Measurements from ENCODE around the gene ITPR3. TPM values are rescaled to one million over a fixed set of nuclear protein-coding genes. Genes with fewer than 3 reads are reported as not detected.

ITPR3 gene
- total and polyA plus RNA-seq, 2 donors (not counting 3 experiments of a cell fraction or from before 2014, with no cell fraction given): 28.8 to 52.2 TPM

- Histone ChIP-seq H2AFZ (ENCODE audit: low read depth, low read length) (no peak overlapping the region), H3K27me3 (ENCODE audit: control insufficient read depth in 2 of 2, insufficient read depth in 2 of 2, low read length in 2 of 2) (peaks cover 26 to 27% of the 10 kb centered on the region in 2 experiments), H3K4me2 (ENCODE audit: insufficient read depth, low read length) (no peak overlapping the region), H3K9me3 (replicated peaks; ENCODE audit: control insufficient read depth, insufficient read depth, low read length) (no peaks in the 10 kb centered on the region), H3K79me2 (ENCODE audit: control insufficient read depth, insufficient read depth, low read length) (no peaks in the 10 kb centered on the region), H3K9ac (replicated peaks; ENCODE audit: extremely low read depth, insufficient read depth, low read length) (no peak overlapping the region), H3K4me1 (ENCODE audit: control insufficient read depth, extremely low read depth, insufficient read depth, low read length) (no peaks in the 10 kb centered on the region), H4K20me1 (replicated peaks; ENCODE audit: control insufficient read depth, extremely low read depth, insufficient read depth, low read length) (no peaks in the 10 kb centered on the region), H3K9me1 (replicated peaks; ENCODE audit: control insufficient read depth, extremely low read depth, insufficient read depth, low read length) (no peaks in the 10 kb centered on the region), H3K36me3 (ENCODE audit: control insufficient read depth in 2 of 2, extremely low read depth in 1 of 2, insufficient read depth in 2 of 2, low read length in 2 of 2) (no peaks in the 10 kb centered on the region), H3K4me3 (replicated peaks in 1 of 3; ENCODE audit: insufficient read depth in 1 of 3, low read depth in 1 of 3, low read length in 3 of 3) (no peak overlapping the region), H3K27ac (ENCODE audit: insufficient read depth, low read depth, low read length) (no peak overlapping the region)
- no TSS peak for BruUV-seq (replicated peaks)
- dilution Hi-C loops (cut with MboI; ENCODE audit: extremely low pct_ligation_motif_present, low sequenced_read_pairs) (no loop called here), intact Hi-C loops (cut with micrococcal nuclease) (no loop called here)
- no peak for TF ChIP-seq FOS (IDR thresholded peaks at IDR 0.05; ENCODE audit: borderline replicate concordance, insufficient read depth, low read length)
- TF ChIP-seq EZH2 (IDR thresholded peaks at IDR 0.05; ENCODE audit: borderline replicate concordance, low read depth, low read length, severe bottlenecking): no peak
- no peak for TF ChIP-seq MYC (IDR thresholded peaks at IDR 0.05; ENCODE audit: low read depth, low read length)
- TF ChIP-seq POLR2AphosphoS5 (IDR thresholded peaks at IDR 0.05; ENCODE audit: insufficient read depth, low read depth, low read length): no peak
- TF ChIP-seq, protein P1, sequence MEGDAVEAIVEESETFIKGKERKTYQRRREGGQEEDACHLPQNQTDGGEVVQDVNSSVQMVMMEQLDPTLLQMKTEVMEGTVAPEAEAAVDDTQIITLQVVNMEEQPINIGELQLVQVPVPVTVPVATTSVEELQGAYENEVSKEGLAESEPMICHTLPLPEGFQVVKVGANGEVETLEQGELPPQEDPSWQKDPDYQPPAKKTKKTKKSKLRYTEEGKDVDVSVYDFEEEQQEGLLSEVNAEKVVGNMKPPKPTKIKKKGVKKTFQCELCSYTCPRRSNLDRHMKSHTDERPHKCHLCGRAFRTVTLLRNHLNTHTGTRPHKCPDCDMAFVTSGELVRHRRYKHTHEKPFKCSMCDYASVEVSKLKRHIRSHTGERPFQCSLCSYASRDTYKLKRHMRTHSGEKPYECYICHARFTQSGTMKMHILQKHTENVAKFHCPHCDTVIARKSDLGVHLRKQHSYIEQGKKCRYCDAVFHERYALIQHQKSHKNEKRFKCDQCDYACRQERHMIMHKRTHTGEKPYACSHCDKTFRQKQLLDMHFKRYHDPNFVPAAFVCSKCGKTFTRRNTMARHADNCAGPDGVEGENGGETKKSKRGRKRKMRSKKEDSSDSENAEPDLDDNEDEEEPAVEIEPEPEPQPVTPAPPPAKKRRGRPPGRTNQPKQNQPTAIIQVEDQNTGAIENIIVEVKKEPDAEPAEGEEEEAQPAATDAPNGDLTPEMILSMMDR (IDR thresholded peaks at IDR 0.05; ENCODE audit: extremely low read depth in 1 of 2, insufficient read depth in 1 of 2, low read depth in 1 of 2, low read length in 2 of 2): no peak
- no peak for TF ChIP-seq GATA2 (IDR thresholded peaks at IDR 0.05; ENCODE audit: insufficient read depth, insufficient read length, low read depth, low read length)
- TF ChIP-seq POLR2A (IDR thresholded peaks at IDR 0.05; ENCODE audit: low read depth, low read length): no peak
- TF ChIP-seq, protein P2, sequence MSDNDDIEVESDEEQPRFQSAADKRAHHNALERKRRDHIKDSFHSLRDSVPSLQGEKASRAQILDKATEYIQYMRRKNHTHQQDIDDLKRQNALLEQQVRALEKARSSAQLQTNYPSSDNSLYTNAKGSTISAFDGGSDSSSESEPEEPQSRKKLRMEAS (IDR thresholded peaks at IDR 0.05; ENCODE audit: insufficient read depth, insufficient read length): no peak
- TF ChIP-seq JUN (IDR thresholded peaks at IDR 0.05; ENCODE audit: borderline replicate concordance, insufficient read depth, insufficient read length, low read depth): no peak
- no peak for FAIRE-seq
- CTCF ChIA-PET: interaction anchor here (1.9 kb wide), 1 partner anchor 8 kb away, joined by 7 read pairs; the partner anchor contains the start of gene UQCC2
- no peak for DNase-seq (ENCODE audit: low read depth, low spot score)
- POLR2A ChIA-PET: no interaction called here
These were observed 98.3 kb downstream of the ITPR3 start for GRCh38 chr6:33719326-33719987.

Measured in endothelial cell of umbilical vein (primary cell).